Pulmonary artery endothelial cell (primary cell): ENCODE results near the gene PALM3. TPM values are rescaled to one million over a fixed set of nuclear protein-coding genes. Genes with fewer than 3 reads are reported as not detected.
"Not testable (repeated sequence)": the region's sequence is repeated elsewhere in the genome, so short reads cannot be mapped to it uniquely, and the experiment has no call there.

Source experiments
- DNase-seq: peaks from one replicate; pipeline ENCODE4 v3.0.0-alpha.2; 2011; ENCODE audit warnings: low read depth, low spot score
- total RNA-seq: library from RNA; depleted of rRNA; stranded (reverse); fragments of >200 nt; gene quantifications from 2 replicates; pipeline ENCODE4 v1.2.3, GENCODE V29; 2014

PALM3 gene
- total RNA-seq, 1 donor from 2014 or later = 0.07 TPM

DNA sequence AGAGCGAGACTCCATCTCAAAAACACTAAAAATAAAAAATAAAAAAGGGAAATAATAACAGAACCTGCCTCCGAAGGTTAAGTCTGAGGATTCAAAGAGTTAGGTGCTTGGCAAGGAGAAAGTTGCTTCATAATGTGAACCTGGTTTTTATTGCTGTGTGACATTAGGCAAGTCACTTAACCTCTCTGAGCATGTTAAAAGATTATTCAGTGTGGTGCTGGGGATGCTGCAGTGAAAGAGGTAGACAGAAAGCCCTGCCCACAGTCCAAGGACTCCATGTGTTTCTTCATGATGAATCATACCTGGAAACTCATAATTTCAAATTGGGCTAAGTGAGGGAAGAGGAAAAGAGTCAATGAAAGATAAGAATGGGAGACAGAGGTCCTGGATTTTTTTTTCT, 27.9 kb downstream of the PALM3 start:
- DNase-seq = no peak

DNA sequence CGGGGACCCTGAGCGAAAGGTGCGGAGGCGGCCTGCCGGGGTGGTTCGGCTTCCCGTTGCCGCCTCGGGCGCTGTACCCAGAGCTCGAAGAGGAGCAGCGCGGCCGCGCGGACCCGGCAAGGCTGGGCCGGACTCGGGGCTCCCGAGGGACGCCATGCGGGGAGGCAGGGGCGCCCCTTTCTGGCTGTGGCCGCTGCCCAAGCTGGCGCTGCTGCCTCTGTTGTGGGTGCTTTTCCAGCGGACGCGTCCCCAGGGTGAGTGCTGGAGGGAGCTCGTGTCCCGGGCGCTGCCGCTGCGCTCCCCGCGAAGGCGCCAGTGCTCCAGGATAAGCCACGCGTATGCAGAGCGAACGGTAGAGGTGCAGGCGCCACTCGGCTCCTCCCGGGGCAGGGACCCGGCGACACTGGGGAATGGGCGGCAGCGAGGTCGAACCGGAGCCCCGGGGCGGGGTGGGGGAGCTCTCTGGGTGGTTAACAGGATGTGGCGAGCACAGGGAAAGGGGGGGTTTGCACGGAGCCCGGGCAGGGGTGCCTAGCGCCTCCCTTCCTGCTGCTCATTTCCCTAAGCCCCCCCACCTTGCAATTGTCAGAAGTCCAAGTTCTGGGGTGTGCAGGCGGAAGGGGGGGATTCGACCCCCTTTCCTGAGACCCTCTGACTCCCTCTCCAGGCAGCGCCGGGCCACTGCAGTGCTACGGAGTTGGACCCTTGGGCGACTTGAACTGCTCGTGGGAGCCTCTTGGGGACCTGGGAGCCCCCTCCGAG, 30.0 kb downstream of the PALM3 start, which contains the start of gene IL27RA:
Gene IL27RA, plus strand, starts transcription at position 44 of the 762 bp plus-strand sequence. Its CDS starts 111 bp downstream, at position 155.
- DNase-seq = no peak

DNA sequence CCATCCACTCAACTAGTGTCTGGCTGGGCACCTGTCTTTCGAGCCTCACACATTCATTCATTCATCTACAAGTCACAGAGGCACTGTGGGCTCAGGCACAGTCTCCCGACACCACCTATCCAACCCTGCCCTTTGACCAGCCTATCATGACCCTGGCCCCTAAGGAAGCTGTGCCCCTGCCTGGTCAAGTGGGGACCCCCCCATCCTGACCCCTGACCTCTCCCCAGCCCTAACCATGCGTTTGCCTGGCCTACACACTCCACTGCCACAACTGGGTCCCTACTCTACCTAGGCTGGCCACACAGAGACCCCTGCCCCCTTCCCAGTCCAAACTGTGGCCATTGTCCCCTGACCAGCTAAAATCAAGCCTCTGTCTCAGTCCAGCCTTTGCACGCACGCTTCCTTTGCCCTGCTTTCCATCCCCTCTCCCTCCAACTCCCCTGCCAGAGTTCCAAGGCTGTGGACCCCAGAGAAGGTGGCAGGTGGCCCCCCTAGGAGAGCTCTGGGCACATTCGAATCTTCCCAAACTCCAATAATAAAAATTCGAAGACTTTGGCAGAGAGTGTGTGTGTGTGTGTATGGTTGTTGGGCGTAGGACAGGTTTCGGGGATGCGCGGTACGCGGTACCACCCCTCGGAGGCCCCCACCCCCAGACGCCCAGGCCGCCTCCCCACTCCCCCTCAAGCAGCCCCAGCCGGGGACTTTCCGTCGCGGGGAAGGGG, 30.7 kb downstream of the PALM3 start:
- no peak for DNase-seq

DNA sequence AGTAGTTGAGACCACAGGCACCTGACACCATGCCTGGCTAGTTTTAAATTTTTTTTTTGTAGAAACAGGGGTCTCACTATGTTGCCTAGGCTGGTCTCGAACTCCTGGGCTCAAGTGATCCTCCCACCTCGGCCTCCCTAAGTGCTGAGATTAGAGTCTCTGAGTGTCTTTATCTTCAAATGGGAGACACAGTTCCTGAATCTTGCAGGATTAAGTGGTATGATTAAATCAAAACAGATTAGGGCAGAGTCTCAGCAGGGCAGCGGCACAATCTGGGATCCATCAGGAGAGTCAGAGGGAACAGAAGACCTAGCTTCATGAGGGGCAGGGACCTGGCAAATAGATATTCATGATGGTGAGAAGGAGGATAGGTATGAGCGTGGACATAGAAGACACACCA, 33.0 kb downstream of the PALM3 start:
- DNase-seq = no peak

DNA sequence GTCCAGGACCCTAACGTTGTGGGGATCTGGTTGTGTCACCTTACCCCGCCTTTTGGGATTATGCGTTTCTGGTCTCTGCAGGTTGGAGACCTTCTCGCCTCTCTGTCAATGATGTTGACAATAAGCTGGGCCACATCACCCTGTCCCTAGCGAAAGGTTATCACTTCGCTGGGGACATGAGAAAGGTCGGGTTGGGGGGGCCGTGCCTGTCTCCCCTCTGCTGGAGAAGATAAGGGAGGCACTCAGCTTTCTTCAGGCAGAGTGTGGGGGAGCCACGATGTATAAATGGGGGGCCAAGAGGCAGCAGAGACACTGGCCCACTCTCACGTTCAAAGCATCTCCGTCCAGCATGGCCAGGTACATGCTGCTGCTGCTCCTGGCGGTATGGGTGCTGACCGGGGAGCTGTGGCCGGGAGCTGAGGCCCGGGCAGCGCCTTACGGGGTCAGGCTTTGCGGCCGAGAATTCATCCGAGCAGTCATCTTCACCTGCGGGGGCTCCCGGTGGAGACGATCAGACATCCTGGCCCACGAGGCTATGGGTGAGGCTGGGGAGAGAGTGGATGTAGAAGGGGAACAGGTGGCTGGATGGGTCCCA, 33.9 kb downstream of the PALM3 start, which contains the start of gene RLN3:
Gene RLN3, plus strand, starts transcription at position 293 of the 595 bp plus-strand sequence. Its CDS starts 57 bp downstream, at position 350.
- no peak for DNase-seq

DNA sequence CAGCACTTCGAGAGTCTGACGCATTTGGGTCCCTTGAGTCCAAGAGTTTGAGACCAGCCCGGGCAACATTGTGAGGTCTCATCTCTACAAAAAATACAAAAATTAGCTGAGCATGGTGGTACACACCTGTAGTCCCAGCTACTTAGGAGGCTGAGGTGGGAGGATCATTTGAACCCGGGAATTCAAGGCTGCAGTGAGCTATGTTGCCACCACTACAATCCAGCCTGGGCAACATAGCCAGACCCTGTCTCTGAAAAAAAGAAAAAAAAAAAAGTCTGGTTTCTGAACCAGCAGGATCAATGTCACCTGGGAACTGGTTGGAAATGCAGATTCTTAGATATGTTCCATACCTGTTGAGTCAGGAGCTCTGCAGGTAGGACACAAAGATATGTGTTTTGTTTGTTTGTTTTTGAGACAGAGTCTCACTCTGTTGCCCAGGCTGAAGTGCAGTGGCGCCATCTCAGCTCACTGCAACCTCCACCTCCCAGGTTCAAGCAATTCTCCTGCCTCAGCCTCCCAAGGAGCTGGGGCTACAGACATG, 35.2 kb downstream of the PALM3 start:
- DNase-seq = not testable (repeated sequence)

DNA sequence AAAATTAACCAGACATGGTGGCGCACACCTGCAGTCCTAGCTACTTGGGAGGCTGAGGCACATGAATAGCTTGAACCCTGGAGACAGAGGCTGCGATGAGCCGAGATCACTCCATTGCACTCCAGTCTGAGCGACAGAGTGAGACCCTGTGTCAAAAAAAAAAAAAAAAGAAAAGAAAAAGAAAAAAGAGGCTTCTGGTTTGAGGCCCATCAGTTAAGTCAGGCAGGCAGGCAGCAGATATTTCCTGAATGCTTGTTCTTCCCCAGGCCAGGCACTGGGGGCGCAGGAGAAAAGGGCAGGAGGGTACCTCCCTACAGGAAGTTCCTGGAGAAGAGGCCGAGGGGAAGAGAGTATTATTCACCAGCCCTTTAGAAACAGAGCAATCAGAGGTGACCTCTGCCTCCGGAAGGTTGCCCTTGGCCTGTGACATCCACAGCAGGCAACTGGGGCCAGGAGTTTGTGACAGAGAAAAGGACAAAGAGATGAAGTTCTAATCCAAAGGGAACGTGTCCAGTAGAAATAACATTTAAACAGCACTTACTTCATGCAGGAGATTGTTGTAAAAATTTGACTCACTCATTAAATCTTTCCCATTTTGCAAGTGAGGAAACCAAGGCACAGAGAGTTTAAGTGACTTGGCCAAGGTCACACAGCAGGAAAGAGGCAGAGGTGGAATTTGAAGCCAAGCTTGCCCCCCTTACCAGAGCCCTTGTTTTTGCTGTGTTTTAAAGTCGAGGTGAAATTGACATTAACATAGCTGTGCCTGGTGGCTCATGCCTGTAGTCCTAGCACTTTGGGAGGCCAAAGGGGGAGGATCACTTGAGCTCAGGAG, 38.3 kb downstream of the PALM3 start:
- no peak for DNase-seq

DNA sequence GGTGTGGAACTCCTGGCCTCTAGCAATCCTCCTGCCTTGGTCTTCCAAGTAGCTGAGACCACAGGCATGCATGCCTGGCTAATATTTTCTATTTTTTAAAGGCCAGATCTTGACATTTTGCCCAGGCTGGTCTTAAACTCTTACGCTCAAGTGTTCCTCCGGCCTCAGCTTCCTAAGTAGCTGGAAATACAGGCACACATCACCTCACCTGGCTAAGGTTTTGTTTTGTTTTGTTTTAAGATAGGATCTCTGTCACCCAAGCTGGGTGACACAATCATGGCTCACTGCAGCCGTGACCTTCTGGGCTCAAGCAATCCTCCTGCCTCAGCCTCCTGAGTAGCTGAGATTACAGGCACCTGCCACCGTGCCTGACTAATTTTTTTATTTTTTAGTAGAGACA, 39.4 kb downstream of the PALM3 start:
- no peak for DNase-seq

DNA sequence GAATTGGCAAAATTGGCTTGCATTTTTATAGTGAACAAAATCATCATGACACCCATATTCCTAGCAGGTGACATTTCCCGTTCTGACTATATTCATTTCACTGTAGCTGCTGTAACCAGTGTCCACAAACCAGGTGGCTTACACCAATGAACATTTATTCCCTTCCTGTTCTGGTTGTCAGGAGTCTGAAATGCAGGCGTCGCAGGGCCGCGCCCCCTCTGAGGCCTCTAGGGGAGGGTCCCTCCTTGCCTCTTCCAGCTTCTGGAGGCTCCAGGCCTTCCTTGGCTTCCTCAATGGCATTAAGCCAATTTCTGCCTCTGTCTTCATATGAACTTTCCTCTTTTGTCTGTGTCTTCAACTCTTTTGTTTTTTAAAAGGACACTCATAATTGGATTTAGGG, 40.4 kb downstream of the PALM3 start:
- DNase-seq = no peak

DNA sequence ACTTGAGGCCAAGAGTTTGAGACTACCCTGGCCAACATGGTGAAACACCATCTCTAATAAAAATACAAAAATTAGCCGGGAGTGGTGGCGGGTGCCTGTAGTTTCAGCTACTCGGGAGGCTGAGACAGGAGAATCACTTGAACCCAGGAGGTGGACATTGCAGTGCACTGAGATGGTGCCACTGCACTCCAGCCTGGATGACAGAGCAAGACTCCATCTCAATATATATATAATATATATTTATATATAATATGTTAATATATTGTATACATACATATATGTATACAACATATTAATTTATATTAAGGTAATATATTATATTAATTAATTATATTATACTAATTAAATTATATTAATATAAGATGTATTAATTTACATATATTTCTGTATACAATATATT, 42.1 kb downstream of the PALM3 start:
- not testable (repeated sequence) for DNase-seq

DNA sequence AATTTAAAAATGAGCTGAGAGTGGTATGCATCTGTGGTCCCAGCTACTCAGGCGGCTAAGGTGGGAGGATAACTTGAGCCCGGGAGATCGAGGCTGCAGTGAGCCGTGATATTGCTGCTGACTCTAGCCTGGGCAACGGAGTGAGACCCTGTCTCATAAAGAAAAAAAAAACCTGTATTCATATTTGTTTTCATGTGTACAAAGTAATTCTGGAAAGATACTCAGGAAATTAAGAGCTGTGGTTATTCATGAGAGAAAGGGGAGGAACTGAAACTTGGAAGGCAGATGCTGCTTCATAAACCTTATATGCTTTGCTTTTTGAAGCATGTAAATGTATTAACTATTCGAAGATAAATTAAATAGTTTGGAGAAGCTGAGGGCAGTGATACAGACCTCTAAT, 42.8 kb downstream of the PALM3 start:
- DNase-seq = no peak

DNA sequence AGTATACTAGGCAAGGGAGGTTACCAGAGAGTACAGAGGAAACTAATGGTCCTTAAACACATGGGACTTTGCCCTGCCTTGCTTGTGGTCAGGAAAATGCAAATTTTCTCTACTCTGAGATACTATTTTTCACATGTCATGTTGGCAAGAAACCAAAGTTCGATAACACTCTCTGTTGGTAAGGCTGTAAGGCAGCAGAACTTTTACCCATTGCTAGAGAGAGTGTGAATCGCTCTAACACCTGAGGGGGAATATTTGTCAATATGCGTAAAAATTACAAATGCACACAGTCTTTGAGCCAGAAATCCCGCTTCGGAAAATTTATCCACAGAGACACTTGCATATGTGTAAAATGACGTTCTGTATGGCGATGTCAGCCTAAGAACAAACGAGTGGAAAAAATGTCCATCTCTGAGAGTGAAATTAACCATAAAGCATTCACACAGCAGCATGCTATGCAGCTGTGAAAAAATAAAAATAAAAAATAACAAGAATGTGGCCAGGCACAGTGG, 46.3 kb downstream of the PALM3 start:
- no peak for DNase-seq

DNA sequence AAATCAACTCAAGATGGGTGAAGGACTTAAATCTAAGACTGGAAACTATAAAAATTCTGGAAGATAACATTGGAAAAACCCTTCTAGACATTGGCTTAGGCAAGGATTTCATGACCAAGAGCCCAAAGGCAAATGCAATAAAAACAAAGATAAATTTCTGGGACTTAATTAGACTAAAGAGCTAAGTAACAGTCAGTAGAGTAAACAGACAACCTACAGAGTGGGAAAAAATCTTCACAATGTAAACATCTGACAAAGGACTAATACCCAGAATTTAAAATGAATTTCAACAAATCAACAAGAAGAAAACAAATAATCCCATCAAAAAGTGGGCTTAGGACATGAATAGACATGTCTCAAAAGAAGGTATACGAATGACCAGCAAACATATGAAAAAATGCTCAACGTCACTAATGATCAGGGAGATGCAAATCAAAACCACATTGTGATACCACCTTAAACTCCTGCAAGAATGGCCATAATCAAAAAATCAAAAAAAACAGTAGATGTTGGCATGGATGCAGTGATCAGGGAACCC, 49.4 kb downstream of the PALM3 start:
- DNase-seq = no peak

DNA sequence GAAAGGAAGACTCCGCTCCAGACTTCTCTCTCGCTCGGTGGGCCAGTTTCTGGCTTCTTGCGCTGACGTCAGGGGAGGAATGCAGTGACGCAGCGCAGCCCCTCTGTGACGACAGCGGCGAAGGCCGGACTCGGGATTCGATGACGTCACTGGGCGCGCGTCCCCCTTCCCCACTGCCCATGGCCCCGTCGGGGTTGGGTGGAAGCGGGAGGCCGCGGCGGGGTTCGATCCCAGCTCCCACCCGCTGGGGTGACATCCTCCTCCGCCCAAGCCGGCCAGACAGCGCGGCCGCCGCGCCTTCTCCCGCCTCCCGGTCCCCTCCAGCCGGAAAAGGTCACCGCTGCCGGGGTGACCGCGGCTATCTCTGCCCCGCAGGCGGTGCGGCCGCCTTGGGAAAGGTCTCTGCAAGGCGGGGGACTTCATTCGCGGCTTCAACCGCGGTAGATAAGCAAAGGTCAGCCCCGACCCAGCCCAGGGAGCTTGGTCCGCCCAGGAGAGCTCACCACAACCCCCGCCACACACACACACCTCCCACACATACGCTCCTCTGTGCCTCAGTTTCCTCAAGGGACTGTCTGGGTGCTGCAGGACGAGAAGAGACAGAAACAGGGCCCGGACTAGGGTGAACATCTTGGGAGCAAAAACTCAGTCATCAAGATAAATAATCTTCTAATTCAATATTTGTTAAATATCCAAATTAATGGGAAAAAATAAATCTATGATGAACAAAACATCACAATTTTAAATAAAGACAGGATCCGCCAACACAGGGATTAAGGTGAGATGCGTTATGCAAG, 54.9 kb downstream of the PALM3 start:
- DNase-seq = no peak

DNA sequence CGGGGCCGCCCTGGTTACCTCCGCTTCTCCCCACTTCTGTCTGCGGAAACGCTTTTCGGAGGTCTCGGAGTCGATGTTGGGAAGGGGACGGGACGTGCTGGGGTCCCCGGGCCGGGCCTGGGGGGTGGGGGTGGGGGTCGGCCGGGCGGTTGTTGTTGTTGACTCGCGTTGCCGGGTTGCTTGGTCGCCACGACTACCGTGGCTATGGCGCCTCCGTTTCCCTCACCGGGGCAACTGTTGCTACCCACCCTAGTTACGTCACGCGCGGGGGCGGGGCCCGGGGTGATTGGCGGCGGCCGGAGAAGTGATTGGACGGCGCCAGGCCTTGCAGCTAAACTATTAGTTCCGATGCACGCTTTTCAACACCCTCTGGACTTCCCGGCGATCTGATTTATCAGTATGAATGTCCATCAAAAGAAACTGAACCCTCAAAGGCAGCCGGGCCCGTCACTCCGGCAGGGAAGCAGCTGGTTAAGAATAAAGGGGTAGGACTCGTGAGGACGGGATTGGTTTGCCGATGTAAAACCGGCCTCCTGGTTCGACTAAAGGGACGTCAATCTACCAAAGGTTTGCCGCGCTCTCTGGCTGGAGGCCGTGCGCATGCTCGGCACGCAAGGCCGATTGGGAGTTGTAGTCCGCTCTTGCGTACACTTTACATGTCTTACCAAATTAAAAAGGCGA, 55.7 kb downstream of the PALM3 start, which contains the start of gene RFX1:
Gene RFX1, minus strand, starts transcription at position 236 of the 681 bp plus-strand sequence. CDS start 12,477 bp downstream, outside the sequence.
- peak; percentile 100 for DNase-seq

DNA sequence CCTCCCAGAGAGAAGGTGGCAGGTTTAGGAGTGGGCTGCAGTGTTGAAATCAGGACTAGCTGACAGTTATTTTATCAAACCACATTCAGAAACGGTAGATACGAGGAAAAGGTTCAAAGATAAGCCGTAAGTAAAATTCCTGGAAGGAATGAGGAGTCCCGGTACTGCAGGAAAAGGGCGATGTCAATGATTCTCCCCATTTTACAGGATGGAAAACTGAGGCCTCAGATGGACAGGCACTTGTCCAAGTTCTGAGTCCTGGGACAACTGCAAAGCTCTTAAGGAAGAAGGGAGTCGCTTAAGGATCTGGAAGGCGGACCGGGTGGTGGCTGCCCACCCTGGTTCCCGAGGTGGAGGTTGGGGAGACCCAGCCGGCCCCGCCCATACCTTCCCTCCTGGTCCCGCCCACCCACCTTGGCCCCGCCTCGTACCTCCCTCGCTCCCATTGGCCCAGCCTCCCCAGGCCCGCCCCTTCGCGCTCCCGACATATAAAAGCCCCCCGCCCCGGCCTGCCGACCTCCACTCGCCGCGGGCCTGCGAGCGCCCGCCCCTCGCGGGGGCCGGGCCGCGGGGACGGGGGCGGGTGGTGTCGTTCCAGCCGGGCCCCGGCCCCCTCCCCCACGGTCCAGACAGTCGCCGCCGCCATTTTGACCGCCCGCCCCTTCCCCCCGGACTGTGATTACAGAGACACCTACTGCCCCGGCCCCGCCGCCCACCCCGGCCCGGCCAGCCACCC, 56.4 kb downstream of the PALM3 start:
- peak; percentile 67 for DNase-seq

DNA sequence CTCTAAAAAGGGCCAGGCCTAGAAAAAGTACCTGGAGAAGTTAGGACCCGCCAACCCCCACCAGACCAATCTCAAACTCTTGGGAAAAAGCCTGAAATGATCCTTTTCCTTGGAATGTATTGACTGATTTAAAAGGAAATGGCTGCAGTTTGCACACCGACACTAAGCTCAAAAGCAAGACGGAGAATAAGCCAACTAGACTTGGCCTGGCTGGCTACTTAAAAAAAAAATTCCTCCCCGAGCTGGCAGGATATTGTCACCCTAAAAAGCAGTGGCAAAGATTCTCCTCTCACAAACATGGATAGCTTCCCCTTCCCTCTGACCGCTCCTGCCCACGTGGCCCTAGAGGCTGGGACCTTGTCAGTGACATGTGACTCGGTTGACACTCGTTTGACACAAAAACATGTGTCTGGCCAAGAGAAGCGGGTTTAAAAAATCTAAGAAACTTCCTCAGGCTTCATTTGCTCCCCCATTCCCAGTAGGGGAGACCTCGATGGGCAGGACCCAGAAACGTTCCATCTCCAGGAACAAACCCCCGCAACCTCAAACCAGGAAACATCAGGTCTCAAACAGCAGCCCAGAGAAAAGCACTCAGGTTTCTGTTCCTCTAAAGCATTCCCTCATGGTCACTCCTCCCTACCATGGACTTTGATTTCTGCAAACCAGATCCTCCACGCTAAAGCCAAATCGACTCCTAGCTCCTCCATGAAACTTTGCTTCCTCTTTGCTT, 57.1 kb downstream of the PALM3 start:
- no peak for DNase-seq
